Measurements from ENCODE around the gene EIF4G3. TPM values are rescaled to one million over a fixed set of nuclear protein-coding genes. Genes with fewer than 3 reads are reported as not detected.

The EIF4G3 gene
- total RNA-seq, 2 donors from 2014 or later = 33.4 to 38.5 TPM

DNA sequence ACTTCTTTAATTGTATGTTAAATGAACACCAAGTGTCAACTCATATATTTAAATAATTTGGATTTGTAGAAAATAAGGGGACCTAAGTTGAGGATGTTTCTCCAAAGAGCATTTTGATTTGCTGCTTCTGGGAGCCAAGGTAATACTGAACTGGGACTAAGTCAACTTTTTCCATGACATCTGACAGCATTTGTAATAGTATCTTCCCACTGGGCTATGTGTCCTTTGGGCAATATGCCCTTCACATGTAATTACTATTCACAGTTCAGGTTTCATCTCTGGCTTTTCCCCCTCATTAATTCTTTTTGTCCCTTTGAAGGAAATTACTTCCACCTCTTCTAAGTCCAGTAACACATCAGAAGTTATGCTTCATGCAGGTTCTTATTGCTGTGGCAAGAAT lies 352.9 kb downstream of the EIF4G3 start:
- H3K4me1 ChIP-seq = no peaks in the 10 kb centered on the region
- no peak for DNase-seq (ENCODE audit: low spot score)
- H3K27me3 ChIP-seq = no peaks in the 10 kb centered on the region
- TF ChIP-seq, protein P1, sequence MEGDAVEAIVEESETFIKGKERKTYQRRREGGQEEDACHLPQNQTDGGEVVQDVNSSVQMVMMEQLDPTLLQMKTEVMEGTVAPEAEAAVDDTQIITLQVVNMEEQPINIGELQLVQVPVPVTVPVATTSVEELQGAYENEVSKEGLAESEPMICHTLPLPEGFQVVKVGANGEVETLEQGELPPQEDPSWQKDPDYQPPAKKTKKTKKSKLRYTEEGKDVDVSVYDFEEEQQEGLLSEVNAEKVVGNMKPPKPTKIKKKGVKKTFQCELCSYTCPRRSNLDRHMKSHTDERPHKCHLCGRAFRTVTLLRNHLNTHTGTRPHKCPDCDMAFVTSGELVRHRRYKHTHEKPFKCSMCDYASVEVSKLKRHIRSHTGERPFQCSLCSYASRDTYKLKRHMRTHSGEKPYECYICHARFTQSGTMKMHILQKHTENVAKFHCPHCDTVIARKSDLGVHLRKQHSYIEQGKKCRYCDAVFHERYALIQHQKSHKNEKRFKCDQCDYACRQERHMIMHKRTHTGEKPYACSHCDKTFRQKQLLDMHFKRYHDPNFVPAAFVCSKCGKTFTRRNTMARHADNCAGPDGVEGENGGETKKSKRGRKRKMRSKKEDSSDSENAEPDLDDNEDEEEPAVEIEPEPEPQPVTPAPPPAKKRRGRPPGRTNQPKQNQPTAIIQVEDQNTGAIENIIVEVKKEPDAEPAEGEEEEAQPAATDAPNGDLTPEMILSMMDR (IDR thresholded peaks at IDR 0.05) = no peak
- H3K36me3 ChIP-seq = peaks cover 24% of the 10 kb centered on the region
- no peaks in the 10 kb centered on the region for H3K9me3 ChIP-seq
- no peak overlapping the region for H3K4me3 ChIP-seq
- H3K27ac ChIP-seq = no peak overlapping the region

DNA sequence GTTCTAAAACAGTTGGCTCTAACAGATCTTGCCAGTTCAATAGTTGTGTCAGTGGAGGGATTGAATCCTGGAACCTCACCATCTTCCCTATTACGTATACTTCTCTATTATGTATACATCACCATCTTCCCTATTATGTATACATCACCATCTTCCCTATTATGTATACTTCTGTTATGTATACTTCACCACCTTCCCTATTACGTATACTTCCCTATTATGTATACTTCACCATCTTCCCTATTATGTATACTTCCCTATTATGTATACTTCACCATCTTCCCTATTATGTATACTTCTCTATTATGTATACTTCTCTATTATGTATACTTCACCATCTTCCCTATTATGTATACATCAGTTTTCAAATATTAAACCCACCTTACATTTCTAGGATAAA lies 355.2 kb downstream of the EIF4G3 start:
- Histone ChIP-seq H3K4me1 (no peaks in the 10 kb centered on the region), H3K36me3 (peaks cover 12% of the 10 kb centered on the region), H3K4me3 (no peak overlapping the region), H3K27me3 (no peaks in the 10 kb centered on the region), H3K9me3 (no peaks in the 10 kb centered on the region), H3K27ac (no peak overlapping the region)
- TF ChIP-seq, protein P1 (IDR thresholded peaks at IDR 0.05) = no peak
- no peak for DNase-seq (ENCODE audit: low spot score)

DNA sequence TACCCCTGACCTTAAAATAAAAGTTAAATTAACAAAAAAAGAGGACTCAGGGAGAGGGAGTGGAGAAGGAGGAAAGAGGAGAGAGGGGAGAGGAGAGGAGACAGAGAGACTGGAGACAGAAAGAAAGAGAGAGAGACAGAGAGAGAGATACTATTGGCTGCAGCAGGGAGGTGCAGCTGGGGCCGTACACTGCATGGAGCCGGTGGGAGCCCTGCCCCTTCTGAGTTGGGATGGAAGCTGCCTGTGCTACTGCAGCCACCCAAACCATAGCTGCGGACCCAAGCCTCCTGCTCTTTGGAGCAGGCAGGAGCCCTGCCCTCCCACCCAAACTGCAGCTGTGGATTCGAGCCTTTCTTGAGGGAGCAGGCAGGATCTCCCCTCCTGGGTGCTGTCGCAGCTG lies 356.9 kb downstream of the EIF4G3 start:
- Histone ChIP-seq H3K4me3 (no peak overlapping the region), H3K4me1 (no peaks in the 10 kb centered on the region), H3K27me3 (no peaks in the 10 kb centered on the region), H3K36me3 (peaks cover 12% of the 10 kb centered on the region), H3K9me3 (no peaks in the 10 kb centered on the region), H3K27ac (no peak overlapping the region)
- no peak for DNase-seq (ENCODE audit: low spot score)
- TF ChIP-seq, protein P1 (IDR thresholded peaks at IDR 0.05) = no peak

DNA sequence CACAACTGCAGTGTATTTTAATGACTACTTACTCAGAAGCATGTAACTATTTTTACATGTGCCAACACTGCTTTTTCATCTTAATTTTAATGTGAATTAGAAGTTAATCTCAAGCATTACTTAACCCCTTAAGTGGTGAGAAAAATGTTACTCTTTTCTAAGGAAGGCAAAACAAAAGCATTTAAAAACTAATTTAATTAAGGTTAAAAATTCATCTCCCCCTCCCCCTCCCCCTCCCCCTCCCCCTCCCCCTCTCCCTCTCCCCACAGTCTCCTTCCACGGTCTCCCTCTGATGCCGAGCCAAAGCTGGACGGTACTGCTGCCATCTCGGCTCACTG lies 362.2 kb downstream of the EIF4G3 start:
- Histone ChIP-seq H3K4me3 (no peak overlapping the region), H3K36me3 (peaks cover 15% of the 10 kb centered on the region), H3K9me3 (no peaks in the 10 kb centered on the region), H3K27ac (no peak overlapping the region), H3K27me3 (no peaks in the 10 kb centered on the region), H3K4me1 (no peaks in the 10 kb centered on the region)
- DNase-seq (ENCODE audit: low spot score) = no peak
- TF ChIP-seq, protein P1 (IDR thresholded peaks at IDR 0.05) = no peak

DNA sequence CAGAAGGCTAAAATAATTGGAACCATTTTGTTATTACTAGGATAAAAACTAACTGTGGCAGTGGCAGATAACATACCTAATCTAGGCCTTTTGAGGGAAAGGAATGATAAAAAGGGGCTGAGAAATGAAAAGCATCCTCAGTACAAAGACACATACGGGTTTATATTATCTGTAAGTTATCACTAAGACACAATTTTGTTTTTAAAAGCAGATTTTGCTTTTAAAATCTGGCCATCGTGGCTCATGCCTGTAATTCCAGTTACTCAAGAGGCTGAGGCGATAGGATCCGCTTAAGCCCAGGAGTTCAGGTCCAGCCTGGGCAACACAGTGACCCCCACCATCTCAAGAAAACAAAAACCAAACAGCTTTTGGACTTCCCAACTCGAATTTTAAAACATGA lies 364.8 kb downstream of the EIF4G3 start:
- TF ChIP-seq, protein P1 (IDR thresholded peaks at IDR 0.05) = no peak
- Histone ChIP-seq H3K27me3 (no peaks in the 10 kb centered on the region), H3K4me1 (no peaks in the 10 kb centered on the region), H3K4me3 (no peak overlapping the region), H3K27ac (no peak overlapping the region), H3K36me3 (peaks cover 15% of the 10 kb centered on the region), H3K9me3 (no peaks in the 10 kb centered on the region)
- no peak for DNase-seq (ENCODE audit: low spot score)

DNA sequence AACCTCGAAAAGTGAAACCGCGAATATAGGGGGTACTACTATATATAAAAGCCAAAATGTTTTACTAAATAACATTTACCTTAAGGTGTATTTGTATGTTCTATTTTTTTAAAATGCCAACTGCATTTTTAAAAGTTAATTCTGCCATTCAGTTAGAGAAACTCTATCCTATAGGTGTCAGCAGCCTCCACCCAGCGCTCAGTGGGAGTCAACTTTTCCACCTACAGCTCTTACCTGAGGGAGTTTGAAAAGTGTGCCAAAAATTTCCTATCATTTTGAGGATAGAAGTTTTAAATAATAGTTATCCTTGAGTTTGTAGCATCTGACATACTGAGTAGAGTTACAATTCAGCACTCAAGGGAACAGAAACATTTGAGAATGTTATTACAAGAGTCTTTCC lies 383.5 kb downstream of the EIF4G3 start:
- TF ChIP-seq, protein P1 (IDR thresholded peaks at IDR 0.05) = no peak
- no peak overlapping the region for H3K27ac ChIP-seq
- H3K36me3 ChIP-seq = no peaks in the 10 kb centered on the region
- peaks cover 0 to 3% of the 10 kb centered on the region in 2 donors for H3K4me1 ChIP-seq
- H3K4me3 ChIP-seq = no peak overlapping the region
- no peak for DNase-seq (ENCODE audit: low spot score)
- H3K27me3 ChIP-seq = no peaks in the 10 kb centered on the region
- no peaks in the 10 kb centered on the region for H3K9me3 ChIP-seq

Measured in right atrium auricular region (tissue), 2 donors.